Measurements from ENCODE around the gene TMCC2.
"Not testable (repeated sequence)": the region's sequence is repeated elsewhere in the genome, so short reads cannot be mapped to it uniquely, and the experiment has no call there.

DNA sequence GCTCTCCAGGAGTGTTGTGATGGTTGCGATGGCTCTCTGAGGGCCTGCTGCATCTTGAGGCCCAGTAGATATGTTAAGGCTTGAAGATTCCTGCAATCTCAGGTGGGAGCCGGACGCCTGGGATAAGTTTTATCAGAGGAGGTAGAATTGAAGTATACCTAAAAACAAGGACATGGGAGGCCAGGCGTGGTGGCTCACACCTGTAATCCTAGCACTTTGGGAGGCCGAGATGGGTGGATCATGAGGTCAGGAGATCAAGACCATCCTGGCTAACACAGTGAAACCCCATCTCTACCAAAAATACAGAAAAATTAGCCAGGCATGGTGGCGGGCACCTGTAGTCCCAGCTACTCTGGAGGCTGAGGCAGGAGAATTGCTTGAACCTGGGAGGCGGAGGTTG is 6.2 kb downstream of the TMCC2 start:
- not testable (repeated sequence) for TF ChIP-seq CTCF, POLR2A (IDR thresholded peaks at IDR 0.05)

Data from testis (tissue), 2 donors.